Measurements from ENCODE around the gene TMEM154.

TMEM154 gene

GRCh38 chr4:152724494-152724893, 44.7 kb upstream of the TMEM154 start:
- Histone ChIP-seq H3K36me3 (replicated peaks; ENCODE audit: low read depth, low read length) (no peaks in the 10 kb centered on the region), H3K9me3 (ENCODE audit: insufficient read depth, low read length) (no peaks in the 10 kb centered on the region)

DNA sequence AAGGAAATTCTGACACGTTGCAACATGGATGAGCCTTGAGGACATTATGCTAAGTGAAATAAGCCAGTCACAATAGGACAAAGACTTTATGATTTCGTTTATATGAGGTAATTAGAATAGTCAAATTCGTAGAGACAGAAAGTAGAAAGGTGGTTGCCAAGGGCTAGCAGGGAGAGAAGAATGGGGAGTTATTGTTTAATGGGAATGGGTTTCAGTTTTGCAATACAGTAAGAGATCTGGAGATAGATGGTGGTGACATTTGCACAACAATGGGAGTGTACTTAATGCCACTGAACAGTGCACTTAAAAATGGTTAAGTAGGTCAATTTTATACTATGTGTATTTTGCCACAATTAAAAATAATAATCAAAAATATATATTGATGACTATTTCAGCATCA, 43.4 kb upstream of the TMEM154 start:
- Histone ChIP-seq H3K4me3 (ENCODE audit: low read length) (no peak overlapping the region), H3K27me3 (ENCODE audit: low read depth, low read length) (peaks cover 7% of the 10 kb centered on the region; the same call in 1 of the 2 replicates), H3K79me2 (ENCODE audit: low read length) (no peaks in the 10 kb centered on the region), H3K9me3 (ENCODE audit: insufficient read depth, low read length) (no peaks in the 10 kb centered on the region), H3K9ac (ENCODE audit: low read length) (no peak overlapping the region), H3K4me2 (ENCODE audit: low read length) (no peak overlapping the region), H3K27ac (ENCODE audit: low read length) (no peak overlapping the region), H3K36me3 (replicated peaks; ENCODE audit: low read depth, low read length) (no peaks in the 10 kb centered on the region), H2AFZ (ENCODE audit: low read depth, low read length) (no peak overlapping the region), H4K20me1 (ENCODE audit: insufficient read depth, low read length) (no peaks in the 10 kb centered on the region), H3K4me1 (ENCODE audit: low read length) (peaks cover 9% of the 10 kb centered on the region; the same call in 1 of the 2 replicates)
- TF ChIP-seq EZH2phosphoT487 (IDR thresholded peaks at IDR 0.05; ENCODE audit: low read depth): no peak
- TF ChIP-seq CTCF (IDR thresholded peaks at IDR 0.05; ENCODE audit: low read depth, low read length): no peak

More at GRCh38 chr4:152724494-152724893, 44.7 kb upstream of the TMEM154 start:
- Histone ChIP-seq H3K27ac (ENCODE audit: low read length) (no peak overlapping the region), H3K9ac (ENCODE audit: low read length) (no peak overlapping the region), H2AFZ (ENCODE audit: low read depth, low read length) (no peak overlapping the region), H3K4me2 (ENCODE audit: low read length) (no peak overlapping the region), H4K20me1 (ENCODE audit: insufficient read depth, low read length) (no peaks in the 10 kb centered on the region), H3K4me1 (ENCODE audit: low read length) (peaks cover 9% of the 10 kb centered on the region; the same call in 1 of the 2 replicates), H3K79me2 (ENCODE audit: low read length) (no peaks in the 10 kb centered on the region), H3K4me3 (ENCODE audit: low read length) (no peak overlapping the region), H3K27me3 (ENCODE audit: low read depth, low read length) (peaks cover 11% of the 10 kb centered on the region; the same call in 1 of the 2 replicates)
- TF ChIP-seq EZH2phosphoT487 (IDR thresholded peaks at IDR 0.05; ENCODE audit: low read depth) (no peak), CTCF (IDR thresholded peaks at IDR 0.05; ENCODE audit: low read depth, low read length) (no peak)

- no peak overlapping the region for H3K27ac ChIP-seq (ENCODE audit: low read length)
- H4K20me1 ChIP-seq (ENCODE audit: insufficient read depth, low read length): no peaks in the 10 kb centered on the region
- no peak overlapping the region for H3K4me3 ChIP-seq (ENCODE audit: low read length)
- no peaks in the 10 kb centered on the region for H3K27me3 ChIP-seq (ENCODE audit: low read depth, low read length)
- H3K9ac ChIP-seq (ENCODE audit: low read length): no peak overlapping the region
- no peaks in the 10 kb centered on the region for H3K36me3 ChIP-seq (replicated peaks; ENCODE audit: low read depth, low read length)
- no peak overlapping the region for H3K4me2 ChIP-seq (ENCODE audit: low read length)
- TF ChIP-seq EZH2phosphoT487 (IDR thresholded peaks at IDR 0.05; ENCODE audit: low read depth) (no peak), CTCF (IDR thresholded peaks at IDR 0.05; ENCODE audit: low read depth, low read length) (no peak)
- H3K79me2 ChIP-seq (ENCODE audit: low read length): no peaks in the 10 kb centered on the region
- no peaks in the 10 kb centered on the region for H3K4me1 ChIP-seq (ENCODE audit: low read length)
- peaks cover 1% of the 10 kb centered on the region; the same call in 1 of the 2 replicates for H3K9me3 ChIP-seq (ENCODE audit: insufficient read depth, low read length)
- H2AFZ ChIP-seq (ENCODE audit: low read depth, low read length): no peak overlapping the region
Measured at GRCh38 chr4:152719801-152720556, 40.2 kb upstream of the TMEM154 start.

DNA sequence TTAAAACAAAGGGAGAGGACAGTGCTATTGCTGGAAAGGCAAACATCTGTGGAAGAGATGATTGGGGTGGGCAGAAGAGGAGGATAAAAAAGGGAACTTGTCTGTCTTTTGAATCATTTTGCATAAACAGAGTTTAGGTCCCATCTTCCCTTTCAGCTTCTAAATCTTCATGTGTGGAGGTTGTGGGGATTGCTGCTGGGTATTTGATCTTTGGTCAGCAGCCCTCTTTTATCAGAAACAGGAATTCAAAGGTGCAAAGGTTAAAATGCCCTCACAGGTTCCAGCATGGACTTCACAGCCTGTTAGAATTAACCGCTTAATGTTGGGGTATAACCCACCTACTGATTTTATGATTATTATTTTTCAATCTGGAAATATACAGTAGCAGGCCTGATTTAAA, 39.5 kb upstream of the TMEM154 start:
- peaks cover 4% of the 10 kb centered on the region; the same call in 1 of the 2 replicates for H3K9me3 ChIP-seq (ENCODE audit: insufficient read depth, low read length)
- H3K4me2 ChIP-seq (ENCODE audit: low read length): no peak overlapping the region
- H2AFZ ChIP-seq (ENCODE audit: low read depth, low read length): no peak overlapping the region
- no peaks in the 10 kb centered on the region for H3K79me2 ChIP-seq (ENCODE audit: low read length)
- H3K9ac ChIP-seq (ENCODE audit: low read length): no peak overlapping the region
- no peaks in the 10 kb centered on the region for H3K4me1 ChIP-seq (ENCODE audit: low read length)
- H3K27me3 ChIP-seq (ENCODE audit: low read depth, low read length): no peaks in the 10 kb centered on the region
- H3K4me3 ChIP-seq (ENCODE audit: low read length): no peak overlapping the region
- no peak overlapping the region for H3K27ac ChIP-seq (ENCODE audit: low read length)
- H3K36me3 ChIP-seq (replicated peaks; ENCODE audit: low read depth, low read length): no peaks in the 10 kb centered on the region
- no peaks in the 10 kb centered on the region for H4K20me1 ChIP-seq (ENCODE audit: insufficient read depth, low read length)
- no peak for TF ChIP-seq EZH2phosphoT487 (IDR thresholded peaks at IDR 0.05; ENCODE audit: low read depth)
- TF ChIP-seq CTCF (IDR thresholded peaks at IDR 0.05; ENCODE audit: low read depth, low read length): no peak
